Transverse colon (tissue), 4 donors: ENCODE data around the gene SLC6A15. TPM values are rescaled to one million over a fixed set of nuclear protein-coding genes. Genes with fewer than 3 reads are reported as not detected.

Experiments
- DNase-seq: peaks from one replicate; pipeline ENCODE4 v3.0.0-alpha.2; 2019
- H3K27ac ChIP-seq, 4 donors: fragments of 200-600 bp; sonication (generic); 2 replicates each; pipeline ENCODE4 v1.5.1; 2016 to 2018; ENCODE audit warnings: inconsistent platforms in 4 of 4
- H3K27me3 ChIP-seq: fragments of 200-600 bp; sonication (generic); 2 replicates; pipeline ENCODE4 v1.5.1; 2017; ENCODE audit warnings: inconsistent platforms
- H3K36me3 ChIP-seq, 4 donors: fragments of 200-600 bp; sonication (generic); 2 replicates each; pipeline ENCODE4 v1.5.1; 2017 to 2019; ENCODE audit warnings: inconsistent platforms in 4 of 4
- H3K4me1 ChIP-seq, 4 donors: fragments of 200-600 bp; sonication (generic); 2 replicates each; pipeline ENCODE4 v1.5.1; 2017 to 2020; ENCODE audit warnings: inconsistent platforms in 4 of 4
- H3K4me3 ChIP-seq, 4 donors: fragments of 200-600 bp; sonication (generic); 1 replicate in 1 of 4; 2 replicates in 3 of 4; pipeline versions ENCODE4 v1.5.1 to v1.6.1; 2017 to 2019; ENCODE audit warnings: inconsistent platforms in 4 of 4
- H3K9me3 ChIP-seq, 2 donors: fragments of 200-600 bp; sonication (generic); 2 replicates each; pipeline ENCODE4 v1.5.1; 2017 to 2019; ENCODE audit warnings: inconsistent platforms in 2 of 2
- CTCF ChIP-seq, 5 experiments: fragments of 200-600 bp in 3 of 5; fragments of 450-650 bp in 2 of 5; sonication (generic) in 3 of 5; IDR thresholded peaks; 1 replicate in 2 of 5; 2 replicates in 3 of 5; pipeline ENCODE4 v1.5.1; 2016 to 2017; ENCODE audit warnings: antibody characterized with exemption in 5 of 5, inconsistent platforms in 3 of 5, mild to moderate bottlenecking in 2 of 5, moderate library complexity in 1 of 5
- EP300 ChIP-seq: sonication (generic); formaldehyde crosslinking; IDR thresholded peaks from one replicate; pipeline ENCODE4 v1.6.1; 2017; ENCODE audit warnings: antibody characterized with exemption, low read depth
- POLR2A ChIP-seq: fragments of 450-650 bp; IDR thresholded peaks from one replicate; pipeline ENCODE4 v1.6.1; 2016; ENCODE audit warnings: antibody characterized with exemption, mild to moderate bottlenecking, moderate library complexity
- POLR2AphosphoS5 ChIP-seq, 3 donors: sonication (generic); formaldehyde crosslinking; IDR thresholded peaks; one replicate each; pipeline ENCODE4 v1.6.1; 2016; ENCODE audit warnings: antibody characterized with exemption in 3 of 3
- WGBS, 2 donors: methylation state at CpG; one replicate each; pipeline ENCODE4 v1.1.5; 2018; ENCODE audit warnings: low coverage in 1 of 2; 5-methylcytosine and 5-hydroxymethylcytosine counted together
- in situ Hi-C, 4 donors: fragments of 200-750 bp; cut with MboI; loops; one replicate each; pipeline versions ENCODE4 v1.15.0 to v1.15.1; 2017; ENCODE audit warnings: low sequenced_read_pairs in 3 of 4, low pct_ligation_motif_present in 1 of 4, low pct_unique_long_range_greater_than_20kb in 1 of 4
- intact Hi-C: fragments of 100-400 bp; cut with DNase I; formaldehyde crosslinking; loops from one replicate; pipeline ENCODE4 v1.15.1; 2023; ENCODE audit warnings: low total_unique reads
- total RNA-seq, 4 donors: library from RNA; depleted of rRNA; stranded (reverse); fragments of >200 nt; gene quantifications; one replicate each; pipeline ENCODE4 v1.1.0, GENCODE V29; 2016

SLC6A15 gene
- total RNA-seq, 4 donors from 2014 or later, result 0.27 to 0.79 (median 0.37) TPM; not detected in 1

DNA sequence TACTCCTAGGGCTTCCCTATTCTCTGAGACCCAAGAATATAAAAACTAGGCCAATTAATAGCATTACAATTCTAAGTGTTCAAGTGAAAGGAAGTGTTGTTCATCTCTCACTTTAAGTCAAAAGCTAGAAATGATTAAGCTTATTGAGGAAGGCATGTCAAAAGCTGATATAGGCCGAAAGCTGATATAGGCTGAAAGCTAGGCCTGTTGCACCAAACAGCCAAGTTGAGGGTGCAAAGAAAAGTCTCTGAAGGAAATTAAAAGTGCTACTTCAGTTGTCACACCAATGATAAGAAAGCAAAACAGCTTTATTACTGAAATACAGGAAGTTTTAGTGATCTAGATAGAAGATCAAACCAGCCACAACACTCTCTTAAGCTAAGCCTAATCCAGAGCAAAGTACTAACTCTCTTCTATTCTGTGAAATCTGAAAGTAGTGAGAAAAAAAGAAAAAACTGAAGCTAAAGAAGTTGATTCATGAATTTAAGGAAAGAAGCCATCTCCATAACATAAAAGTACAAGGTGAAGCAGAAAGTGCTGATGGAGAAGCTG, 68.9 kb downstream of the SLC6A15 start:
- H3K4me1 ChIP-seq, result no peaks in the 10 kb centered on the region
- WGBS, 2 donors, result 57 to 84% methylated on average over 1 of the region's 1 CpG
- in situ Hi-C loops (no loop called here), intact Hi-C loops (no loop called here)
- no peaks in the 10 kb centered on the region for H3K27me3 ChIP-seq
- DNase-seq, result no peak
- H3K36me3 ChIP-seq, result no peaks in the 10 kb centered on the region
- H3K9me3 ChIP-seq, result no peaks in the 10 kb centered on the region
- no peak overlapping the region for H3K27ac ChIP-seq
- H3K4me3 ChIP-seq, result no peak overlapping the region
- TF ChIP-seq POLR2A, result no peak
- no peak for TF ChIP-seq EP300
- TF ChIP-seq CTCF (IDR thresholded peaks at IDR 0.05), result no peak
- no peak for TF ChIP-seq POLR2AphosphoS5 (IDR thresholded peaks at IDR 0.05)

DNA sequence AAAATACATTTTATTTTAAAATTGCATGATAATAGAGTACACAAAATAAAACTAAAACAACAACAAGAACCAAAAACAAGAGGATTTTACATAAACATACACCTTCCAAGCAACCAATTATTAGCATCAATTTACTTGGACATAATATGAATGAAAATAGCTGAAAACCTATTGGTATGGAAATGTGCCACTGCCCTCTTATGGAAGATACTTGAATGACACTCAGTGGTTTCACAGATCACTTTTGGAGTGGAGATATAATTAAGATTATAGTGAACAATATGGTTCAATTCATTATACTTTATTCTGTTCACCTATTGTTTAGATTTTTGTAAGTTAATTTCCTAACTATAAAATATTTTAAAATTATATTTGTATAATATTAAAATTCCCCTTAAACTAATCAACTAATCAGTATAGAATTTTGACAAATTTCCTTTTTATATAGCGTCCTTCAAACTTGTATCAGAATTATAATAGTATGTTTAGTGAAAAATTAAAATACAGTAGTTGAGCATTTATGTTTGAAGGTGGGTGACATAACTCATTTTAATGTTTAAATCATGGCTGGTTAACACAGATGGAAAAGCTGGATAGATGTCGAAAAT, 70.1 kb downstream of the SLC6A15 start:
- H3K9me3 ChIP-seq, result no peaks in the 10 kb centered on the region
- in situ Hi-C loops (no loop called here), intact Hi-C loops (no loop called here)
- H3K36me3 ChIP-seq, result no peaks in the 10 kb centered on the region
- no peak overlapping the region for H3K4me3 ChIP-seq
- no peaks in the 10 kb centered on the region for H3K27me3 ChIP-seq
- peak; percentile 57 to 66 (median 63) for TF ChIP-seq CTCF (IDR thresholded peaks at IDR 0.05)
- TF ChIP-seq POLR2AphosphoS5 (IDR thresholded peaks at IDR 0.05), result no peak
- no peak for TF ChIP-seq POLR2A
- no peak for TF ChIP-seq EP300
- 90% methylated on average over 2 of the region's 2 CpGs for WGBS, 2 donors
- H3K27ac ChIP-seq, result no peak overlapping the region
- H3K4me1 ChIP-seq, result no peaks in the 10 kb centered on the region
- no peak for DNase-seq

DNA sequence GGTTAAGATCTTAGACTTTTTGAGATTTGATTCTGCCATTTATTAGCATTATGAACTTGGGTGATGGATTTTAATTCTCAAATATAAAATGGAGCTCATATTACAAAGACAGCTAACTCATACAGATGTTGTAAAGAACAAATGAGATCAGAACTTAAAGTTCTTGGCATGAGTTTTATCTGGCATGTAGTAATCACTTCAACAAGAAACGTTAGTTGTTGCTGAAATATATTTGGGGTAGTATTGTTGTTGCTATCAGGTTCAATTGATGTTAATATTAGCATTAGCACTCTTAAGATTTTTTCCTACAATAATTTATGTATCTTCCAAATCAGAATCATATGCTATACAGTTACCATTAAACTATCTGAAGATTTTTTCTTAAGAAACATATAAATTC, 71.0 kb downstream of the SLC6A15 start:
- in situ Hi-C loops, result no loop called here
- 25 to 36% methylated on average over 1 of the region's 1 CpG for WGBS, 2 donors

GRCh38 chr12:84840356-84840755, 72.2 kb downstream of the SLC6A15 start:
- TF ChIP-seq POLR2AphosphoS5 (IDR thresholded peaks at IDR 0.05) (no peak), POLR2A (no peak), EP300 (no peak), CTCF (IDR thresholded peaks at IDR 0.05) (no peak)
- H3K4me3 ChIP-seq, result no peak overlapping the region
- intact Hi-C loops, result no loop called here
- no peaks in the 10 kb centered on the region for H3K36me3 ChIP-seq
- H3K9me3 ChIP-seq, result no peaks in the 10 kb centered on the region
- no peak for DNase-seq
- in situ Hi-C loops, result no loop called here
- no peaks in the 10 kb centered on the region for H3K27me3 ChIP-seq
- H3K4me1 ChIP-seq, result no peaks in the 10 kb centered on the region
- no peak overlapping the region for H3K27ac ChIP-seq

More for the DNA sequence above, 71.0 kb downstream of the SLC6A15 start:
- no peaks in the 10 kb centered on the region for H3K36me3 ChIP-seq
- H3K4me1 ChIP-seq, result no peaks in the 10 kb centered on the region
- DNase-seq, result no peak
- no peak overlapping the region for H3K4me3 ChIP-seq
- no peaks in the 10 kb centered on the region for H3K9me3 ChIP-seq
- TF ChIP-seq CTCF (IDR thresholded peaks at IDR 0.05), result no peak
- TF ChIP-seq POLR2A, result no peak
- TF ChIP-seq POLR2AphosphoS5 (IDR thresholded peaks at IDR 0.05), result no peak
- no peak for TF ChIP-seq EP300
- no peak overlapping the region for H3K27ac ChIP-seq
- no peaks in the 10 kb centered on the region for H3K27me3 ChIP-seq
- intact Hi-C loops, result no loop called here
